Natural killer cell (primary cell): Measurements from ENCODE around the gene CRYBA4. TPM values are rescaled to one million over a fixed set of nuclear protein-coding genes. Genes with fewer than 3 reads are reported as not detected.

Experiments used
- ATAC-seq, 3 donors: fragments of 150-1000 bp in 2 of 3; fragments of 200-7000 bp in 1 of 3; cut with Tn5 transposase; 1 replicate in 1 of 3; 2 replicates in 2 of 3; pipeline ENCODE4 v1.10.0; 2021; ENCODE audit warnings: mild to moderate bottlenecking in 2 of 3, moderate library complexity in 2 of 3
- DNase-seq, 2 donors: peaks; one replicate each; pipeline versions ENCODE4 v3.0.0 to v3.0.0-alpha.2; 2013 to 2021; ENCODE audit warnings: mixed read lengths in 1 of 2
- H3K27ac ChIP-seq: one replicate; pipeline ENCODE4 v1.5.1; 2013; ENCODE audit warnings: mild to moderate bottlenecking, low read length
- H3K27me3 ChIP-seq: one replicate; pipeline ENCODE4 v1.6.1; 2013; ENCODE audit warnings: low read length; ENCODE audit not compliant: control insufficient read depth, insufficient read depth
- H3K36me3 ChIP-seq: one replicate; pipeline ENCODE4 v1.6.1; 2013; ENCODE audit warnings: low read length; ENCODE audit not compliant: control insufficient read depth, insufficient read depth
- H3K4me1 ChIP-seq: one replicate; pipeline ENCODE4 v1.6.1; 2013; ENCODE audit warnings: low read length; ENCODE audit not compliant: control insufficient read depth, insufficient read depth
- H3K4me3 ChIP-seq: one replicate; pipeline ENCODE4 v1.5.1; 2013; ENCODE audit warnings: low read length
- H3K9me3 ChIP-seq: one replicate; pipeline ENCODE4 v1.6.1; 2013; ENCODE audit warnings: low read length; ENCODE audit not compliant: control insufficient read depth, insufficient read depth
- H3K27ac Mint-ChIP-seq, 2 donors: one replicate each; pipeline ENCODE4 v1.8.0; 2022; ENCODE audit warnings: mild to moderate bottlenecking in 2 of 2, mixed read lengths in 2 of 2, moderate library complexity in 1 of 2
- H3K27me3 Mint-ChIP-seq, 2 donors: one replicate each; pipeline ENCODE4 v1.8.0; 2022; ENCODE audit warnings: low read depth in 2 of 2, mixed read lengths in 2 of 2
- H3K36me3 Mint-ChIP-seq: one replicate; pipeline ENCODE4 v1.8.0; 2022; ENCODE audit warnings: mixed read lengths
- H3K4me1 Mint-ChIP-seq, 2 donors: one replicate each; pipeline ENCODE4 v1.8.0; 2022; ENCODE audit warnings: mixed read lengths in 2 of 2
- H3K4me3 Mint-ChIP-seq: one replicate; pipeline ENCODE4 v1.8.0; 2022; ENCODE audit warnings: mild to moderate bottlenecking, moderate library complexity, mixed read lengths
- H3K9me3 Mint-ChIP-seq, 2 donors: one replicate each; pipeline ENCODE4 v1.8.0; 2022; ENCODE audit warnings: mixed read lengths in 2 of 2
- CTCF ChIP-seq: fragments of 200-600 bp; IDR thresholded peaks from one replicate; pipeline ENCODE4 v1.8.0; 2022; ENCODE audit warnings: antibody characterized with exemption
- WGBS: methylation state at CpG from one replicate; pipeline ENCODE4 v1.1.7; 2013; ENCODE audit warnings: missing lambda C conversion rate; ENCODE audit not compliant: insufficient coverage; 5-methylcytosine and 5-hydroxymethylcytosine counted together
- intact Hi-C: fragments of 100-400 bp; cut with micrococcal nuclease; formaldehyde crosslinking; loops from one replicate; pipeline ENCODE4 v1.14.2; 2022
- total RNA-seq, 4 donors: library from RNA; stranded (reverse); fragments of 120-200 nt in 1 of 4; gene quantifications; one replicate each; pipeline versions ENCODE4 v1.2.3 to v1.2.4, GENCODE V29; 2013 to 2022

The CRYBA4 gene
- total RNA-seq, 3 donors from 2014 or later (not counting 1 experiment from before 2014, with no cell fraction given), result 0.59 TPM; not detected in 2

GRCh38 chr22:26672060-26672471 is 50.3 kb downstream of the CRYBA4 start:
- Mint-ChIP-seq H3K4me3 (peak overlapping the region; percentile 96), H3K4me1 (peaks cover 80 to 82% of the 10 kb centered on the region in 2 donors), H3K27me3 (no peaks in the 10 kb centered on the region), H3K36me3 (no peaks in the 10 kb centered on the region), H3K27ac (peak overlapping the region; percentile 95 to 99), H3K9me3 (no peaks in the 10 kb centered on the region)
- intact Hi-C loops, result loop anchor here (1.0 to 10.0 kb wide), 4 partner anchors 29 to 307 kb away; partner anchors contain the start of genes HPS4, SRRD and TPST2
- Histone ChIP-seq H3K4me1 (peaks cover 82% of the 10 kb centered on the region), H3K36me3 (peaks cover 2% of the 10 kb centered on the region), H3K27ac (peak overlapping the region; percentile 91), H3K9me3 (no peaks in the 10 kb centered on the region), H3K27me3 (no peaks in the 10 kb centered on the region), H3K4me3 (no peak overlapping the region)
- 71% methylated on average over 8 of the region's 8 CpGs for WGBS
- ATAC-seq (peak; percentile 9 to 35 (median 27)), DNase-seq (peak in 1 of 2 donors; percentile 63)
- TF ChIP-seq CTCF, result no peak

- Histone ChIP-seq H3K4me3 (peak overlapping the region; percentile 65), H3K4me1 (peaks cover 86% of the 10 kb centered on the region), H3K27me3 (no peaks in the 10 kb centered on the region), H3K36me3 (peaks cover 2% of the 10 kb centered on the region), H3K27ac (peak overlapping the region; percentile 91), H3K9me3 (no peaks in the 10 kb centered on the region)
- WGBS, result under 1% methylated on average over 36 of the region's 36 CpGs
- intact Hi-C loops, result loop anchor here (1.0 to 10.0 kb wide), 4 partner anchors 30 to 308 kb away; partner anchors contain the start of genes HPS4, SRRD and TPST2
- Mint-ChIP-seq H3K27me3 (no peaks in the 10 kb centered on the region), H3K4me1 (peaks cover 80 to 88% of the 10 kb centered on the region in 2 donors), H3K9me3 (no peaks in the 10 kb centered on the region), H3K36me3 (no peaks in the 10 kb centered on the region), H3K27ac (peak overlapping the region; percentile 95 to 99), H3K4me3 (peak overlapping the region; percentile 96)
- peak; percentile 87 to 97 for DNase-seq
- TF ChIP-seq CTCF, result no peak
- ATAC-seq, result peak; percentile 60 to 87 (median 77)
Measured at GRCh38 chr22:26672590-26673468, 51.1 kb downstream of the CRYBA4 start.

GRCh38 chr22:26673486-26673885 is 51.7 kb downstream of the CRYBA4 start:
- Histone ChIP-seq H3K4me3 (peak overlapping the region; percentile 65), H3K36me3 (peaks cover under 1% of the 10 kb centered on the region), H3K27ac (peak overlapping the region; percentile 91), H3K4me1 (peaks cover 86% of the 10 kb centered on the region), H3K9me3 (no peaks in the 10 kb centered on the region), H3K27me3 (no peaks in the 10 kb centered on the region)
- H3K27ac Mint-ChIP-seq, result peak overlapping the region; percentile 95 to 99
- H3K4me1 Mint-ChIP-seq, result peaks cover 82 to 93% of the 10 kb centered on the region in 2 donors
- H3K27me3 Mint-ChIP-seq, result no peaks in the 10 kb centered on the region
- DNase-seq, result peak in 1 of 2 donors; percentile 52
- no peak for ATAC-seq
- WGBS, result 37% methylated on average over 4 of the region's 4 CpGs
- intact Hi-C loops, result loop anchor here (2.0 to 10.0 kb wide), 3 partner anchors 81 to 309 kb away; partner anchors contain the start of genes HPS4, SRRD and TPST2
- no peak for TF ChIP-seq CTCF
- H3K9me3 Mint-ChIP-seq, result no peaks in the 10 kb centered on the region
- no peaks in the 10 kb centered on the region for H3K36me3 Mint-ChIP-seq
- peak overlapping the region; percentile 96 for H3K4me3 Mint-ChIP-seq
